Esophagus muscularis mucosa (tissue), 3 donors: ENCODE data around the gene EGFL6.

Experiments used
- CTCF ChIP-seq, 3 experiments: fragments of 200-600 bp in 2 of 3; fragments of 450-650 bp in 1 of 3; sonication (generic) in 2 of 3; IDR thresholded peaks; one replicate each; pipeline ENCODE4 v1.5.1; 2017 to 2019; ENCODE audit warnings: antibody characterized with exemption in 3 of 3, mild to moderate bottlenecking in 2 of 3, moderate library complexity in 1 of 3
- POLR2AphosphoS5 ChIP-seq, 2 donors: sonication (generic); formaldehyde crosslinking; IDR thresholded peaks; one replicate each; pipeline ENCODE4 v1.6.1; 2017; ENCODE audit warnings: antibody characterized with exemption in 2 of 2

- peak; percentile 64 to 87 (median 70) for TF ChIP-seq CTCF (IDR thresholded peaks at IDR 0.05)
- no peak for TF ChIP-seq POLR2AphosphoS5 (IDR thresholded peaks at IDR 0.05)
These were observed 89.2 kb downstream of the EGFL6 start for GRCh38 chrX:13658602-13659001.
